H1 (cell line): ENCODE measurements around the gene SLC35F6. TPM values are rescaled to one million over a fixed set of nuclear protein-coding genes. Genes with fewer than 3 reads are reported as not detected.

ENCODE experiments used
- CTCF ChIA-PET: fragments of 300-600 bp; sonication (Branson Sonifier 250); formaldehyde crosslinking; loops from one replicate; lab custom pipeline; 2021; ENCODE audit not compliant: partially characterized antibody; lab: Charles Lee
- POLR2A ChIA-PET: fragments of 300-600 bp; sonication (Branson Sonifier 250); formaldehyde crosslinking; loops from one replicate; lab custom pipeline; 2021; ENCODE audit warnings: inconsistent platforms; ENCODE audit not compliant: partially characterized antibody; lab: Charles Lee
- DNase-seq, 2 experiments: peaks; one replicate each; pipeline versions ENCODE4 v3.0.0 to v3.0.0-alpha.2; 2010 to 2022; ENCODE audit warnings: low spot score in 2 of 2, low read depth in 1 of 2, mixed read lengths in 1 of 2
- FAIRE-seq: peaks from 2 replicates; lab custom pipeline; 2011; peaks lifted over from hg19 to GRCh38; lab: Jason Lieb, UNC
- H2AFZ ChIP-seq: 2 replicates; pipeline ENCODE4 v1.8.1; 2012; ENCODE audit warnings: low read length, inconsistent platforms
- H2AK5ac ChIP-seq: 2 replicates; pipeline ENCODE4 v1.6.1; 2013; ENCODE audit warnings: low read depth, low read length
- H2BK120ac ChIP-seq: replicated peaks from 2 replicates; pipeline ENCODE3; 2013; ENCODE audit warnings: low read depth, low read length, inconsistent platforms
- H2BK12ac ChIP-seq: 2 replicates; pipeline ENCODE4 v1.6.1; 2013; ENCODE audit warnings: low read depth, low read length
- H2BK15ac ChIP-seq: 2 replicates; pipeline ENCODE4 v1.6.1; 2013; ENCODE audit warnings: low read length
- H2BK20ac ChIP-seq: 2 replicates; pipeline ENCODE4 v1.6.1; 2013; ENCODE audit warnings: low read length
- H2BK5ac ChIP-seq: 2 replicates; pipeline ENCODE4 v1.6.1; 2013; ENCODE audit warnings: low read depth, low read length
- H3K14ac ChIP-seq: 2 replicates; pipeline ENCODE4 v1.6.1; 2013; ENCODE audit warnings: inconsistent platforms; ENCODE audit not compliant: insufficient read length
- H3K18ac ChIP-seq: 2 replicates; pipeline ENCODE4 v1.6.1; 2013; ENCODE audit warnings: low read length; ENCODE audit errors: extremely low read depth
- H3K23ac ChIP-seq: 2 replicates; pipeline ENCODE4 v1.6.1; 2013; ENCODE audit warnings: inconsistent platforms; ENCODE audit not compliant: insufficient read length
- H3K23me2 ChIP-seq: 2 replicates; pipeline ENCODE4 v1.6.1; 2013; ENCODE audit warnings: low read depth, low read length
- H3K27ac ChIP-seq: 2 replicates; pipeline ENCODE4 v1.6.1; 2011; ENCODE audit warnings: low read depth, low read length, inconsistent platforms
- H3K27me3 ChIP-seq, 4 experiments: replicated peaks in 1 of 4; 1 replicate in 1 of 4; 2 replicates in 3 of 4; pipeline versions ENCODE4 v1.6.1 to v1.8.1; 2011 to 2013; ENCODE audit warnings: low read length in 3 of 4, mild to moderate bottlenecking in 3 of 4, inconsistent platforms in 2 of 4, mixed read lengths in 2 of 4, moderate library complexity in 1 of 4; ENCODE audit not compliant: control insufficient read depth in 3 of 4, insufficient read depth in 3 of 4; ENCODE audit errors: extremely low read depth in 1 of 4
- H3K36me3 ChIP-seq, 4 experiments: 2 replicates each; pipeline versions ENCODE4 v1.6.1 to v1.8.1; 2011 to 2013; ENCODE audit warnings: mild to moderate bottlenecking in 4 of 4, low read length in 3 of 4, moderate library complexity in 2 of 4, control low read depth in 1 of 4, inconsistent platforms in 1 of 4; ENCODE audit not compliant: insufficient read depth in 4 of 4, control insufficient read depth in 2 of 4
- H3K4ac ChIP-seq: replicated peaks from 2 replicates; pipeline ENCODE3; 2013; ENCODE audit warnings: low read length, low read depth, mixed read lengths, inconsistent platforms; ENCODE audit not compliant: insufficient read length
- H3K4me1 ChIP-seq, 4 experiments: replicated peaks in 1 of 4; 1 replicate in 1 of 4; 2 replicates in 3 of 4; pipeline versions ENCODE4 v1.6.1 to v1.8.1; 2011 to 2013; ENCODE audit warnings: low read length in 3 of 4, inconsistent platforms in 2 of 4, mixed read lengths in 1 of 4; ENCODE audit not compliant: insufficient read depth in 4 of 4, control insufficient read depth in 3 of 4
- H3K4me2 ChIP-seq, 2 experiments: 2 replicates each; pipeline versions ENCODE4 v1.6.1 to v1.8.1; 2011 to 2013; ENCODE audit warnings: low read depth in 2 of 2, low read length in 2 of 2, control low read depth in 1 of 2, inconsistent platforms in 1 of 2, mild to moderate bottlenecking in 1 of 2; ENCODE audit not compliant: insufficient read depth in 1 of 2
- H3K4me3 ChIP-seq, 4 experiments: fragments of 200-600, 300-600 bp in 1 of 4; sonication (generic), shearing (Covaris generic), sonication (Bioruptor Twin) in 1 of 4; 2 replicates each; pipeline versions ENCODE4 v1.5.1 to v1.8.1; 2011 to 2016; ENCODE audit warnings: low read length in 4 of 4, low read depth in 3 of 4, control low read depth in 2 of 4, inconsistent platforms in 2 of 4, mild to moderate bottlenecking in 2 of 4, mixed read lengths in 1 of 4, moderate library complexity in 1 of 4; ENCODE audit not compliant: insufficient read depth in 2 of 4; ENCODE audit errors: extremely low read depth in 1 of 4
- H3K56ac ChIP-seq: replicated peaks from 2 replicates; pipeline ENCODE3; 2013; ENCODE audit warnings: low read depth, mild to moderate bottlenecking, mixed read lengths, low read length, inconsistent platforms; ENCODE audit not compliant: insufficient read length
- H3K79me1 ChIP-seq: 2 replicates; pipeline ENCODE4 v1.6.1; 2013; ENCODE audit warnings: low read depth, low read length, control low read depth
- H3K79me2 ChIP-seq, 2 experiments: 2 replicates each; pipeline versions ENCODE4 v1.6.1 to v1.8.1; 2012 to 2013; ENCODE audit warnings: low read length in 2 of 2, mild to moderate bottlenecking in 2 of 2, inconsistent platforms in 1 of 2; ENCODE audit not compliant: insufficient read depth in 2 of 2, control insufficient read depth in 1 of 2
- H3K9ac ChIP-seq, 4 experiments: replicated peaks in 1 of 4; 1 replicate in 1 of 4; 2 replicates in 3 of 4; pipeline versions ENCODE4 v1.6.1 to v1.8.1; 2011 to 2013; ENCODE audit warnings: low read depth in 3 of 4, low read length in 3 of 4, control low read depth in 2 of 4, mild to moderate bottlenecking in 2 of 4, moderate library complexity in 2 of 4, inconsistent platforms in 1 of 4; ENCODE audit errors: extremely low read depth in 1 of 4
- H3K9me3 ChIP-seq, 2 experiments: 2 replicates each; pipeline versions ENCODE4 v1.6.1 to v1.8.1; 2012 to 2013; ENCODE audit warnings: mild to moderate bottlenecking in 2 of 2, moderate library complexity in 2 of 2, control low read depth in 1 of 2, inconsistent platforms in 1 of 2, low read depth in 1 of 2, low read length in 1 of 2, mixed read lengths in 1 of 2; ENCODE audit not compliant: insufficient read depth in 2 of 2
- H4K20me1 ChIP-seq, 2 experiments: replicated peaks in 1 of 2; 2 replicates each; pipeline versions ENCODE3 to v1.8.1; 2011 to 2013; ENCODE audit warnings: inconsistent platforms in 2 of 2, low read length in 2 of 2, mild to moderate bottlenecking in 1 of 2; ENCODE audit not compliant: insufficient read depth in 2 of 2, control insufficient read depth in 1 of 2
- H4K5ac ChIP-seq: 2 replicates; pipeline ENCODE4 v1.6.1; 2013; ENCODE audit warnings: low read length, low read depth, mixed read lengths, inconsistent platforms; ENCODE audit not compliant: insufficient read length
- H4K8ac ChIP-seq: 2 replicates; pipeline ENCODE4 v1.8.0; 2013; ENCODE audit warnings: mild to moderate bottlenecking, moderate library complexity, low read length, inconsistent platforms; ENCODE audit not compliant: insufficient read depth; ENCODE audit errors: extremely low read depth
- H4K91ac ChIP-seq: replicated peaks from 2 replicates; pipeline ENCODE3; 2013; ENCODE audit warnings: low read length, mixed read lengths, inconsistent platforms; ENCODE audit not compliant: insufficient read length
- EGR1 ChIP-seq: IDR thresholded peaks from 2 replicates; pipeline ENCODE4 v1.6.1; 2011; ENCODE audit warnings: low read depth, low read length, borderline replicate concordance
- EZH2 ChIP-seq: fragments of 200-600 bp; sonication (generic); IDR thresholded peaks from 2 replicates; pipeline ENCODE4 v1.7.1; 2012; ENCODE audit warnings: low read depth, mild to moderate bottlenecking, moderate library complexity, low read length, inconsistent platforms; ENCODE audit not compliant: severe bottlenecking
- JUN ChIP-seq: IDR thresholded peaks from 2 replicates; pipeline ENCODE4 v1.6.1; 2011; ENCODE audit warnings: low read depth, mild to moderate bottlenecking, improper control_type of control experiment, low read length
- NRF1 ChIP-seq: IDR thresholded peaks from 2 replicates; pipeline ENCODE4 v1.6.1; 2011; ENCODE audit warnings: mild to moderate bottlenecking, low read depth, low read length, improper control_type of control experiment
- SUZ12 ChIP-seq: fragments of 200-600 bp; sonication (generic); IDR thresholded peaks from 2 replicates; pipeline ENCODE4 v1.6.1; 2012; ENCODE audit warnings: mild to moderate bottlenecking, inconsistent platforms, low read length, moderate library complexity, mixed read lengths
- TAF7 ChIP-seq: optimal IDR thresholded peaks from 2 replicates; pipeline ENCODE3; 2011; ENCODE audit warnings: low read depth, mild to moderate bottlenecking, inconsistent platforms, low read length, moderate library complexity, borderline replicate concordance
- WGBS, 2 experiments: shearing (Covaris generic) in 1 of 2; methylation state at CpG; one replicate each; pipeline versions ENCODE4 v1.1.6 to v1.1.7; 2013 to 2015; ENCODE audit warnings: low lambda C conversion rate in 2 of 2, mixed read lengths in 2 of 2, inconsistent platforms in 1 of 2, low coverage in 1 of 2, missing lambda C conversion rate in 1 of 2; ENCODE audit not compliant: insufficient replicate concordance in 2 of 2, insufficient coverage in 1 of 2, insufficient read length in 1 of 2; ENCODE audit errors: extremely low coverage in 1 of 2, missing lambda C conversion rate in 1 of 2; 5-methylcytosine and 5-hydroxymethylcytosine counted together
- polyA plus RNA-seq, 7 experiments: library from polyadenylated mRNA; depleted of rRNA in 3 of 7; stranded (reverse) in 5 of 7; unstranded in 2 of 7; fragments of >200 nt in 5 of 7; fragments of 200-250 nt in 2 of 7; gene quantifications; 1 replicate in 5 of 7; 2 replicates in 1 of 7; 4 replicates in 1 of 7; pipeline versions ENCODE4 v1.2.1 to v1.2.3, GENCODE V29; 2011 to 2013; ENCODE audit warnings: missing spikeins in 2 of 7, mixed read lengths in 2 of 7
- total RNA-seq: library from RNA; stranded (reverse); fragmentation: NEBNext Ultra II Directional; extraction: Animal tissue kit (Norgen Biotek cat#: 25700); gene quantifications from 2 replicates; pipeline ENCODE4 v1.2.1, GENCODE V29; 2021
- TF ChIP-seq, protein P1 (sequence below): IDR thresholded peaks from 2 replicates; pipeline ENCODE4 v1.6.1; 2012; ENCODE audit warnings: low read length, inconsistent platforms

SLC35F6 gene
- total and polyA plus RNA-seq, 2 of the 8 experiments (the other 6 are each of a cell fraction or from before 2014, with no cell fraction given): 11.2 to 13.5 TPM

DNA sequence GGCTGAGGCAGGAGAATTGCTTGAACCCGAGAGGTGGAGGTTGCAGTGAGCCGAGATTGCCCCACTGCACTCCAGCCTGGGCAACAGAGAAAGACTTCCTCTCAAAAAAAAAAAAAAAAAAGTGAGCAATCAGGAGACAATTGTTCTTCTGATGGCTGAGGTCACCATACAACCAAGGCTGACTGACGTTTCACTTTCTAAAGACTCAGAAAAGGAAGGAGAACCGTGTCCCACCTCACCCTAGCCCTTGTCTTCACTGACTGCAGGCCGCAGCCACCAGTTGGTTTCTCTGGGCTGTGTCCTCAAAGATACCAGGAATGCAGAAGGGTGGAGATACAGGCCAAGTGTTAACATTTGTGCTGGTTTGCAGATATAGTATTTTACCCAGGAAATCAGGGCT, 7.7 kb upstream of the SLC35F6 start:
- no peak overlapping the region for H3K4me3 ChIP-seq
- no peaks in the 10 kb centered on the region for H3K36me3 ChIP-seq
- H2BK5ac ChIP-seq: no peak overlapping the region
- no peak for FAIRE-seq
- H4K20me1 ChIP-seq: no peaks in the 10 kb centered on the region
- H4K91ac ChIP-seq: no peak overlapping the region
- no peak overlapping the region for H3K9ac ChIP-seq
- H2BK20ac ChIP-seq: no peak overlapping the region
- H3K4ac ChIP-seq: no peak overlapping the region
- no peak overlapping the region for H3K14ac ChIP-seq
- no peaks in the 10 kb centered on the region for H3K79me2 ChIP-seq
- H2AFZ ChIP-seq: no peak overlapping the region
- H3K27ac ChIP-seq: no peak overlapping the region
- H3K79me1 ChIP-seq: no peaks in the 10 kb centered on the region
- H2BK12ac ChIP-seq: no peak overlapping the region
- no peak overlapping the region for H3K4me2 ChIP-seq
- TF ChIP-seq, protein P1, sequence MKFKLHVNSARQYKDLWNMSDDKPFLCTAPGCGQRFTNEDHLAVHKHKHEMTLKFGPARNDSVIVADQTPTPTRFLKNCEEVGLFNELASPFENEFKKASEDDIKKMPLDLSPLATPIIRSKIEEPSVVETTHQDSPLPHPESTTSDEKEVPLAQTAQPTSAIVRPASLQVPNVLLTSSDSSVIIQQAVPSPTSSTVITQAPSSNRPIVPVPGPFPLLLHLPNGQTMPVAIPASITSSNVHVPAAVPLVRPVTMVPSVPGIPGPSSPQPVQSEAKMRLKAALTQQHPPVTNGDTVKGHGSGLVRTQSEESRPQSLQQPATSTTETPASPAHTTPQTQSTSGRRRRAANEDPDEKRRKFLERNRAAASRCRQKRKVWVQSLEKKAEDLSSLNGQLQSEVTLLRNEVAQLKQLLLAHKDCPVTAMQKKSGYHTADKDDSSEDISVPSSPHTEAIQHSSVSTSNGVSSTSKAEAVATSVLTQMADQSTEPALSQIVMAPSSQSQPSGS: no peak
- TF ChIP-seq EZH2: no peak
- TF ChIP-seq NRF1: no peak
- no peak for TF ChIP-seq EGR1
- no peak for TF ChIP-seq TAF7
- TF ChIP-seq SUZ12: no peak
- no peak for TF ChIP-seq JUN
- TF ChIP-seq, all 59 proteins: peak for 0
- H3K4me1 ChIP-seq: peaks cover 9 to 19% (median 14%) of the 10 kb centered on the region in 4 experiments
- 87% methylated on average over 5 of the region's 5 CpGs; no CpG with 5 or more reads in 1 of the 2 experiments for WGBS, 2 experiments
- H3K23me2 ChIP-seq: no peaks in the 10 kb centered on the region
- no peak overlapping the region for H3K56ac ChIP-seq
- peaks cover 2% of the 10 kb centered on the region in 2 experiments; a peak in 2 of 4 replicates for H3K9me3 ChIP-seq
- POLR2A ChIA-PET: interaction anchor here (0.6 kb wide), 1 partner anchor 183 kb away, joined by 3 read pairs; no protein-coding TSS in a partner anchor
- no peak overlapping the region for H4K5ac ChIP-seq
- H2BK15ac ChIP-seq: 0 out of 2 replicates have a peak overlapping the region, but pooled peaks have one; percentile 48
- no peak overlapping the region for H2BK120ac ChIP-seq
- no peak overlapping the region; the same call in 1 of the 2 replicates for H2AK5ac ChIP-seq
- CTCF ChIA-PET: interaction anchor here (0.6 to 1.7 kb wide), 6 partner anchors 8 to 1890 kb away, joined by 3 to 6 read pairs (median 4); partner anchors contain the start of gene SLC35F6
- no peak overlapping the region for H3K23ac ChIP-seq
- H4K8ac ChIP-seq: no peak overlapping the region
- no peak overlapping the region for H3K18ac ChIP-seq
- peaks cover 0 to 9% (median 5%) of the 10 kb centered on the region in 4 experiments; a peak in 6 of 7 replicates for H3K27me3 ChIP-seq
- no peak for DNase-seq
